ENCODE results near the gene YWHAH. TPM values are rescaled to one million over a fixed set of nuclear protein-coding genes. Genes with fewer than 3 reads are reported as not detected.

The YWHAH gene
- total and polyA plus RNA-seq, 2 donors (not counting 1 experiment from before 2014, with no cell fraction given): 32.6 to 51.1 TPM

GRCh38 chr22:31917227-31917921 lies 27.0 kb upstream of the YWHAH start:
- H3K4me3 Mint-ChIP-seq: peak overlapping the region; percentile 18
- ATAC-seq (ENCODE audit: low read depth): peak; percentile 77

More at GRCh38 chr22:31917227-31917921, 27.0 kb upstream of the YWHAH start:
- Histone ChIP-seq H3K4me1 (ENCODE audit: control insufficient read depth in 2 of 2, insufficient read depth in 2 of 2, low read length in 2 of 2) (peaks cover 12 to 17% of the 10 kb centered on the region in 2 donors), H3K9me3 (ENCODE audit: control extremely low read depth in 1 of 3, control insufficient read depth in 2 of 3, insufficient read depth in 1 of 3, low read length in 2 of 3) (no peaks in the 10 kb centered on the region), H3K4me3 (ENCODE audit: control extremely low read depth in 1 of 5, extremely low read depth in 1 of 5, insufficient read depth in 1 of 5, low read depth in 2 of 5, low read length in 4 of 5) (peak overlapping the region in 2 of 5 experiments; percentile 10 to 14), H3K79me2 (ENCODE audit: control insufficient read depth, insufficient read depth, low read length) (no peaks in the 10 kb centered on the region), H2AFZ (ENCODE audit: insufficient read depth, low read depth, low read length, poor library complexity, severe bottlenecking) (no peak overlapping the region), H3K36me3 (replicated peaks in 1 of 2; ENCODE audit: control extremely low read depth in 1 of 2, control insufficient read depth in 1 of 2, extremely low read depth in 1 of 2, insufficient read depth in 2 of 2, low read length in 1 of 2) (peaks cover 0 to 1% of the 10 kb centered on the region in 2 experiments), H3K27me3 (replicated peaks in 1 of 4; ENCODE audit: control extremely low read depth in 1 of 4, control insufficient read depth in 3 of 4, insufficient read depth in 4 of 4, low read length in 3 of 4) (no peaks in the 10 kb centered on the region), H3K27ac (ENCODE audit: low read length in 2 of 2) (no peak overlapping the region), H3K4me2 (replicated peaks; ENCODE audit: low read depth, low read length, poor library complexity, severe bottlenecking) (peak overlapping the region; percentile 67), H4K20me1 (ENCODE audit: control insufficient read depth, insufficient read depth, low read length, poor library complexity, severe bottlenecking) (no peaks in the 10 kb centered on the region), H3K9ac (ENCODE audit: low read length) (peak overlapping the region; percentile 23)
- peak overlapping the region; percentile 10 for H3K27ac Mint-ChIP-seq
- no peaks in the 10 kb centered on the region for H3K9me3 Mint-ChIP-seq (ENCODE audit: insufficient read depth)
- H3K27me3 Mint-ChIP-seq: no peaks in the 10 kb centered on the region
- DNase-seq: peak; percentile 60
- intact Hi-C loops (cut with micrococcal nuclease): no loop called here
- H3K4me1 Mint-ChIP-seq: peaks cover 18% of the 10 kb centered on the region
- no peak for TF ChIP-seq CTCF (IDR thresholded peaks at IDR 0.05)
- TF ChIP-seq EZH2 (IDR thresholded peaks at IDR 0.05; ENCODE audit: borderline replicate concordance, insufficient read depth, low read depth, low read length, poor library complexity, severe bottlenecking): no peak
- CTCF ChIA-PET: interaction anchor here (1.0 to 1.2 kb wide), 2 partner anchors 47 to 53 kb away, joined by 3 to 4 read pairs; no protein-coding TSS in a partner anchor
- POLR2A ChIA-PET: no interaction called here
- 21% methylated on average over 8 of the region's 17 CpGs for WGBS (ENCODE audit: insufficient coverage)
